Neural cell (in vitro differentiated cells): ENCODE measurements around the gene KIF2A.

Experiments
- CTCF ChIP-seq: fragments of 450-650 bp; IDR thresholded peaks from 2 replicates; pipeline ENCODE4 v1.5.1; 2014; ENCODE audit warnings: antibody characterized with exemption, mild to moderate bottlenecking, moderate library complexity; ENCODE audit not compliant: poor library complexity, severe bottlenecking
- EP300 ChIP-seq: fragments of 450-650 bp; conservative IDR thresholded peaks from 2 replicates; pipeline ENCODE4 v1.6.1; 2014; ENCODE audit warnings: antibody characterized with exemption, mild to moderate bottlenecking, moderate library complexity; ENCODE audit not compliant: poor library complexity, severe bottlenecking
- EZH2 ChIP-seq: fragments of 200-600, 300-800 bp; shearing (Covaris generic), sonication (generic); IDR thresholded peaks from 2 replicates; pipeline ENCODE4 v1.6.1; 2014; ENCODE audit warnings: antibody characterized with exemption, low read length, borderline replicate concordance, mild to moderate bottlenecking; ENCODE audit not compliant: insufficient read depth, poor library complexity, severe bottlenecking
- POLR2AphosphoS5 ChIP-seq: IDR thresholded peaks from 2 replicates; pipeline ENCODE4 v1.6.1; 2012
- REST ChIP-seq: IDR thresholded peaks from 2 replicates; pipeline ENCODE4 v1.6.1; 2012; ENCODE audit warnings: borderline replicate concordance

GRCh38 chr5:62375627-62376026 lies 69.6 kb downstream of the KIF2A start:
- TF ChIP-seq CTCF (no peak), EP300 (no peak), EZH2 (no peak), POLR2AphosphoS5 (no peak), REST (no peak)
